K562 treated with DMSO at 1 percent for 24 hours (cell line): ENCODE data around the gene PLAA. TPM values are rescaled to one million over a fixed set of nuclear protein-coding genes. Genes with fewer than 3 reads are reported as not detected.

Experiments used
- total RNA-seq: library from RNA; unstranded; fragments of 300-600 nt; gene quantifications from 2 replicates; pipeline ENCODE4 v1.2.3, GENCODE V29; 2022; ENCODE audit warnings: low read depth; ENCODE audit not compliant: insufficient read depth

The PLAA gene
- 11.4 and 14.7 TPM in 2 replicates for total RNA-seq

DNA sequence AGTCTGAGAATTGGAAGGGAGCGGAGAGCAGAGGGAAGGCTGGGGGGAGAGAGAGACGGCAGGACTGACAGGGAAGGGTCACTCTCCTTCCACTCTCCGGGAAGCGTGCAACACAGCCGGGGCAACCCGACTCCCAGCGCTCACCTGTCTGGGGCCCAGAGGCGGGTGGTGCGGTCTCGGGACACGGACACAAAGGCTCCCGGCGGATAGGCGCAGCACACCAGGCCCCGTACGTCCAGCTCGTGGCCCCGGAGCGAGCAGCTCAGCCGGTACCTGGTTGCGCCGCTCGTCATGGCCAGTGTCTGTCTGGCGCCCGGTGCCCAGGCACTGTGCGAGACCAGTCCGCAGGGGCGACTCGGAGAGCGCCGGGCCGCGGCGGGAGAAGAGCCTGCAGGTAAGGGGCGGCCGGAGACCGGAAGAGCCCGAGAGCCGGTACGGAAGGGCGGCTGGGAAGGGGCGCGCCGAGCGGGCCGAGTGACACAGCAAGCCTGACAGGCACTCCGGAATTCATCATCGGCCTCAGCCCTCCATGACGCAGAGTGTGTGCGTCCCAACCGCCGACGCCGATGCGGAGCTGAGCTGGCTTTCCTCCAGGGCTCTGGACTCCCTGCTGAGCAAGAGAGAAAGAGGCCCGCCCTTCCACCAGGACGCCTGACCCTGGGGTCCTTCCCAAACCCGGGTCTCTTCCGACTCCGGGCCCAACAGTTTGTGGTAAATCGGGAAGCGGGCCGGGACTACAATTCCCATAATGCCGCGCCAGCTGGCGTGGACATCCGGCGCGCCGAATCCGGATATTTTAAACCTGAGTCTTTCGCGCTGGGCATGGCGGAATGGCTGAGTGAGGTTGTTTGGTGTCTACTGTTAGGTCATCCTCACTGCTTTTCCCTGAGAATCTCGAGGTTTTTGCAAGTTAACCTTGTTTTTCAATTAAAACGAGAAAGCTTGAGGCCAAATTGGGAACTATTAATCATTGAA lies at the start of gene PLAA:
PLAA (minus strand) TSS at position 490 of the 975 bp plus-strand sequence; CDS start at position 293, 197 bp downstream.

DNA sequence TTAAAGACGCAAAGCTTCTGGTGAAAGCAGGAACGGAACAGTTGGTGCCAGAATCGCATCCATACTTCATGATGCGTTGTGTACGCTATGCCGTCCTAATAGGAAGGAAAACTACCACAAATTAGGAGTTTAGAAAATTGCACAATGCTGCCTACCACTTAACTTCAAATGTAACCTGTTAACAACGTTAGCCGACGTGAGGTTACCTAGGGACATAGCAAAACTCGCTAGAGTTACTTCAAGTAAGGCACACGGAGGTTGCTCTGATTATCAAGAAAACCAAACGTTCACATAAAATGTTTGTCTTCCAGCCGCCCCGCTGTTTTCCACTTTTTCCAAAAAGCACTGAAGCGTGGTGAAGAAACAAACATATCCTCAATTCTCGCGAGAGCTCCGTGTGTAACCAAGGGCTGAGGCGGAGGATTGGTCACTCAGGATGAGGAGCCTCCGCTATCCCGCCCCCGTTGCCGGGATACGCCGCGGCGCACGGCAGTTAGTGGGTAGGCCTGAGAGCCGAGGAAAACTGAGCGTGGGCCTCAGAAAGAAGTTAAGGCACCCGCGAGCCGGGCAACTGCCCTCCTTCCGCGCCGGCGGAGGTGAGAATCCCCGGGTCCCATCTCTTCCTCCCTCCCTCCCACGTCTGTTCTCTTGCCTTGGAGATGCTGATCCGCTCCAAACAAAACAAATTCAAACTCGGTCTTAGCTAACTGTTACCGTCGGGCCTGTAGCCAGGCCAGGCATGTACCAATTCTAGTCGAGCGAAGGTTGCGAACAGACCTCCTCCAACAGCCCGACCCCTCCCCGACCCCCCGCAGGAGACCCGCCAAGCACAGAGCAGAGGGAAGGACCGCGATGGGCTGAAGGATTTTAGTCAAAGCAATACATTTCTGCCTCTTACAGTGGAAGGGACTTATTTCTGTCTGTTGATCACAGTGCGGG lies 9.1 kb upstream of the PLAA start, which contains the start of gene IFT74:
IFT74 (plus strand) TSS at position 492 of the 939 bp plus-strand sequence. CDS start 5,556 bp downstream, outside the sequence.

GRCh38 chr9:26892251-26893029 lies 54.6 kb downstream of the PLAA start, which contains the start of gene CAAP1:
Gene CAAP1 (minus strand): TSS chr9:26892802. CDS start chr9:26892715, 87 bp downstream.

Other genes with a start within 250 kb of the PLAA start
- 4.2 and 6.0 TPM in 2 replicates for gene CAAP1, start 54.4 kb downstream of the PLAA start, total RNA-seq
- gene IFT74, start 9.2 kb upstream of the PLAA start, total RNA-seq, result 4.1 and 5.1 TPM in 2 replicates
- not detected in 2 replicates for gene LRRC19, start 58.4 kb upstream of the PLAA start, total RNA-seq
- gene TEK, start 162.0 kb upstream of the PLAA start, total RNA-seq, result not detected in 2 replicates